HL-60 (cell line): ENCODE results near the gene CDS2.

ENCODE experiments used
- DNase-seq, 2 experiments: peaks; one replicate each; pipeline ENCODE4 v3.0.0-alpha.2; 2010 to 2020; ENCODE audit warnings: low read depth in 1 of 2, low spot score in 1 of 2
- H3K27ac ChIP-seq: fragments of 250-450 bp; sonication (Bioruptor Pico); replicated peaks from 2 replicates; pipeline ENCODE4 v1.5.1; 2020; ENCODE audit warnings: mild to moderate bottlenecking, moderate library complexity
- H3K27me3 ChIP-seq: fragments of 250-450 bp; sonication (Bioruptor Pico); 2 replicates; pipeline ENCODE4 v1.5.1; 2021; ENCODE audit warnings: mild to moderate bottlenecking, moderate library complexity; ENCODE audit not compliant: insufficient read depth, poor library complexity, severe bottlenecking
- H3K4me3 ChIP-seq: replicated peaks from 2 replicates; pipeline ENCODE4 v1.5.1; 2011; ENCODE audit warnings: mild to moderate bottlenecking, control low read depth, low read length; ENCODE audit not compliant: insufficient read depth
- CTCF ChIP-seq: IDR thresholded peaks from one replicate; pipeline ENCODE4 v1.5.1; 2011; ENCODE audit warnings: low read length, control low read depth, inconsistent platforms; ENCODE audit not compliant: insufficient read depth
- GABPA ChIP-seq: IDR thresholded peaks from 2 replicates; pipeline ENCODE4 v1.6.1; 2012; ENCODE audit warnings: low read depth
- POLR2AphosphoS5 ChIP-seq: IDR thresholded peaks from 2 replicates; pipeline ENCODE4 v1.6.1; 2012; ENCODE audit warnings: low read depth
- REST ChIP-seq: IDR thresholded peaks from 2 replicates; pipeline ENCODE4 v1.6.1; 2012; ENCODE audit warnings: low read depth; ENCODE audit not compliant: insufficient replicate concordance
- SPI1 ChIP-seq: IDR thresholded peaks from 2 replicates; pipeline ENCODE4 v1.6.1; 2012; ENCODE audit warnings: low read depth, mild to moderate bottlenecking, borderline replicate concordance

Gene CDS2

DNA sequence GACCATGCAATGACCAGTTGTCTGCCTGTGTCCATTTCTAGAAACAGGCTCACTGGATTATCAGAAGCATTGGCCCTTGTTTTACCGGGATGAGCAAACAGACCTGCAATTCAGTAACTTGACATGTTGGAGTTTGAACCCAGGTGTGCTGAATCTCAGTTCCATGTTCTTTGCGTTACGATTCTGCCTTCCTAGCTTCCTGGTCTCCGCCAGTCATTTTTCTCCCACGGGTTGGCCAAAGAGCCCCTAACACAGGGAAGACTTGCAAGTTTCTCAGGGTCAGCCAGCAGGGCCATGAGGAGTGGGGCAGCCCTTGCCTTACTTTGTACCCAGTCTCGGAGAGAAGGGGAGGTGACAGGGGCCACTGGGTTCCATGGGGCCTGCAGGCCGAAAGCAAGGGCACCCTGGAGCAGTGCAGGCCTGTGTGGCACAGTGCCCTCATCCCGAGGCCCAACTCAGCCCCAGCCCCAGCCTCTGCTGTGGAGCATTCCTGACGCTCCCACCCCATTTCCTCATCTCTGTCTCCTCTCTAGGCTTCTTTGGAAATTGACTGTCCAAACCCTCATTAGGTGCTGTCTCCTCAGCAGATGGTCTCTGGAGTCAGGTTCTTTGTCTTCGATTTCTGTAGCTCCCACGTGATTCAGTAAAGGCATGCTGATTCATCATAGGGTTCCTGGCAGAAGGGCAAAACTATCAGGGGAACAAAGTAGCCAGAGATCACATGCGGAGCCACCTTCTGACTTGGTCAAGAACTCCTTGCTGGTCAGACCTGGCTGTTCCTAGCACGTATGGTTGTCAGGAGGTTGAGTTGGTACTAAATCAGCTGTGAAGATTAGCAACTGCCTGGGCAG lies 23.6 kb downstream of the CDS2 start:
- TF ChIP-seq CTCF = no peak
- no peak overlapping the region for H3K27ac ChIP-seq
- no peak for DNase-seq

GRCh38 chr20:5153152-5153467 lies 26.3 kb downstream of the CDS2 start:
- no peaks in the 10 kb centered on the region for H3K27me3 ChIP-seq
- no peak overlapping the region for H3K4me3 ChIP-seq
- TF ChIP-seq SPI1 (no peak), REST (no peak), CTCF (no peak), GABPA (no peak), POLR2AphosphoS5 (no peak)
- DNase-seq = no peak
- no peak overlapping the region for H3K27ac ChIP-seq

More for the DNA sequence above, 23.6 kb downstream of the CDS2 start:
- Histone ChIP-seq H3K27me3 (no peaks in the 10 kb centered on the region), H3K4me3 (no peak overlapping the region)

DNA sequence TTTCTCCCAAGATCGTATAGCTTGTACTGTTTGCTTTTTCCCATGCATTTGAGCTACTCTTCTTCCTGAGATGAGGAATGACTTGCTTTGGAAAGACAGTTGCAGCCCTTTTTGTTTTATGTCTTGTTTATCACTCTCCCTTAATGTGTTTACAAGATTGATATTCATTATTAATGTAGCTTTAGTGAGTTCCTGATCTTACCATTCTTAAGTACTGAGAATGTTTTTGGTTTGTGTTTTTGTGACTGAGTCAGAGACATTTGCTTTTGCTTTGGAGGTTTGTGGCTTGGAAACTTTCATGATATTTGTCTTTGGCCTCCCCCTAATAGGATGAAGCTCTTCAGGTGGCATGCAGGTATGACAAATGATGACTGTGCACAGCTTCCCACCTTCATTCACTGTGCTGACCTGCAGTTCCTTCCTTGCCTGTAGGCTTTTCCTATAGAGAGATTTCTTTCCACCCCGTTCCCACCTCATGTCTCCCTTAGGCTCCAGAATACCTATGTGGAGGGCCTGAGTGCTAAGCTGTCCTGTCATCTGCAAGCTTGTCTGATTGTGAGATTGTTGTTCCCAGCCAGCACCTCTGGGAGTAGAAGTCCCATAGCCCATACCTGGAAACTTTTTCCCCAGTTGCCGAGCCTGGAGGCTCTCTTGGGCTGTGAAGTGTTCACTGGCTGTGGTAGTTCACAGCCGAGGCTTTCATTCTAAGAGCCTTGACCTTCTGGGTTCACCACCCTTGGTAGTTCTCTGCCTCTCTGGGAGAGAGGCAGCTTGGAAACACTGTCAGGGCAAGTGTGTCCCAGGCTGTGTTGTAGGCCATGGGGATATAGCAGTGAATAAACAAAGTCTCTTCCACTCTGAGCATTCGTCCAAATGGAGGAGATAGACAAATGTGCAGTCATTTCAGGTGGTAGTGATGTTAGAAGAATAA lies 27.1 kb downstream of the CDS2 start:
- Histone ChIP-seq H3K27me3 (no peaks in the 10 kb centered on the region), H3K27ac (no peak overlapping the region), H3K4me3 (no peak overlapping the region)
- no peak for DNase-seq
- TF ChIP-seq CTCF (no peak), GABPA (no peak), REST (no peak), POLR2AphosphoS5 (no peak), SPI1 (no peak)
